Measurements from ENCODE around the gene F8.
"Not testable (repeated sequence)": the region's sequence is repeated elsewhere in the genome, so short reads cannot be mapped to it uniquely, and the experiment has no call there.

- TF ChIP-seq, protein P1, sequence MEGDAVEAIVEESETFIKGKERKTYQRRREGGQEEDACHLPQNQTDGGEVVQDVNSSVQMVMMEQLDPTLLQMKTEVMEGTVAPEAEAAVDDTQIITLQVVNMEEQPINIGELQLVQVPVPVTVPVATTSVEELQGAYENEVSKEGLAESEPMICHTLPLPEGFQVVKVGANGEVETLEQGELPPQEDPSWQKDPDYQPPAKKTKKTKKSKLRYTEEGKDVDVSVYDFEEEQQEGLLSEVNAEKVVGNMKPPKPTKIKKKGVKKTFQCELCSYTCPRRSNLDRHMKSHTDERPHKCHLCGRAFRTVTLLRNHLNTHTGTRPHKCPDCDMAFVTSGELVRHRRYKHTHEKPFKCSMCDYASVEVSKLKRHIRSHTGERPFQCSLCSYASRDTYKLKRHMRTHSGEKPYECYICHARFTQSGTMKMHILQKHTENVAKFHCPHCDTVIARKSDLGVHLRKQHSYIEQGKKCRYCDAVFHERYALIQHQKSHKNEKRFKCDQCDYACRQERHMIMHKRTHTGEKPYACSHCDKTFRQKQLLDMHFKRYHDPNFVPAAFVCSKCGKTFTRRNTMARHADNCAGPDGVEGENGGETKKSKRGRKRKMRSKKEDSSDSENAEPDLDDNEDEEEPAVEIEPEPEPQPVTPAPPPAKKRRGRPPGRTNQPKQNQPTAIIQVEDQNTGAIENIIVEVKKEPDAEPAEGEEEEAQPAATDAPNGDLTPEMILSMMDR (IDR thresholded peaks at IDR 0.05) = not testable (repeated sequence)
- not testable (repeated sequence) for TF ChIP-seq POLR2A (IDR thresholded peaks at IDR 0.05)
These were observed 15.4 kb downstream of the F8 start for GRCh38 chrX:155006913-155007671.
